ENCODE measurements around the gene GALNTL6.
"Not testable (repeated sequence)": the region's sequence is repeated elsewhere in the genome, so short reads cannot be mapped to it uniquely, and the experiment has no call there.

The GALNTL6 gene

GRCh38 chr4:172898715-172899114 lies 1085.5 kb downstream of the GALNTL6 start:
- DNase-seq (ENCODE audit: extremely low read depth in 1 of 2, low read depth in 1 of 2), result no peak

- no peak for DNase-seq (ENCODE audit: extremely low read depth in 1 of 2, low read depth in 1 of 2)
Measured at GRCh38 chr4:172899861-172900260, 1086.7 kb downstream of the GALNTL6 start.

GRCh38 chr4:172900900-172901299 lies 1087.7 kb downstream of the GALNTL6 start:
- DNase-seq (ENCODE audit: extremely low read depth in 1 of 2, low read depth in 1 of 2), result no peak

- DNase-seq (ENCODE audit: extremely low read depth in 1 of 2, low read depth in 1 of 2), result not testable (repeated sequence)
Measured at GRCh38 chr4:172912468-172912867, 1099.3 kb downstream of the GALNTL6 start.

- not testable (repeated sequence) for DNase-seq (ENCODE audit: extremely low read depth in 1 of 2, low read depth in 1 of 2)
Measured at GRCh38 chr4:172917403-172917802, 1104.2 kb downstream of the GALNTL6 start.

- no peak for DNase-seq (ENCODE audit: extremely low read depth in 1 of 2, low read depth in 1 of 2)
Measured at GRCh38 chr4:172919269-172919668, 1106.1 kb downstream of the GALNTL6 start.

GRCh38 chr4:172927096-172927814 lies 1114.1 kb downstream of the GALNTL6 start:
- DNase-seq (ENCODE audit: extremely low read depth in 1 of 2, low read depth in 1 of 2), result no peak

GRCh38 chr4:172928347-172928746 lies 1115.1 kb downstream of the GALNTL6 start:
- no peak for DNase-seq (ENCODE audit: extremely low read depth in 1 of 2, low read depth in 1 of 2)

- no peak for DNase-seq (ENCODE audit: extremely low read depth in 1 of 2, low read depth in 1 of 2)
Measured at GRCh38 chr4:172938072-172938829, 1125.0 kb downstream of the GALNTL6 start.

- no peak for DNase-seq (ENCODE audit: extremely low read depth in 1 of 2, low read depth in 1 of 2)
Measured at GRCh38 chr4:172938870-172939269, 1125.7 kb downstream of the GALNTL6 start.

GRCh38 chr4:172942840-172943239 lies 1129.6 kb downstream of the GALNTL6 start:
- DNase-seq (ENCODE audit: extremely low read depth in 1 of 2, low read depth in 1 of 2), result no peak

- DNase-seq (ENCODE audit: extremely low read depth in 1 of 2, low read depth in 1 of 2), result no peak
Measured at GRCh38 chr4:172945611-172946010, 1132.4 kb downstream of the GALNTL6 start.

- DNase-seq (ENCODE audit: extremely low read depth in 1 of 2, low read depth in 1 of 2), result no peak
Measured at GRCh38 chr4:172946503-172946902, 1133.3 kb downstream of the GALNTL6 start.

GRCh38 chr4:172947594-172947993 lies 1134.4 kb downstream of the GALNTL6 start:
- no peak for DNase-seq (ENCODE audit: extremely low read depth in 1 of 2, low read depth in 1 of 2)

GRCh38 chr4:172950990-172951389 lies 1137.8 kb downstream of the GALNTL6 start:
- DNase-seq (ENCODE audit: extremely low read depth in 1 of 2, low read depth in 1 of 2), result no peak

- DNase-seq (ENCODE audit: extremely low read depth in 1 of 2, low read depth in 1 of 2), result no peak
Measured at GRCh38 chr4:172951679-172952451, 1138.7 kb downstream of the GALNTL6 start.

GRCh38 chr4:172953896-172954568 lies 1140.8 kb downstream of the GALNTL6 start:
- no peak for DNase-seq (ENCODE audit: extremely low read depth in 1 of 2, low read depth in 1 of 2)

GRCh38 chr4:172956340-172956739 lies 1143.1 kb downstream of the GALNTL6 start:
- DNase-seq (ENCODE audit: extremely low read depth in 1 of 2, low read depth in 1 of 2), result not testable (repeated sequence)

- DNase-seq (ENCODE audit: extremely low read depth in 1 of 2, low read depth in 1 of 2), result no peak
Measured at GRCh38 chr4:172957216-172957615, 1144.0 kb downstream of the GALNTL6 start.

GRCh38 chr4:172962564-172963353 lies 1149.6 kb downstream of the GALNTL6 start:
- no peak for DNase-seq (ENCODE audit: extremely low read depth in 1 of 2, low read depth in 1 of 2)

Data from stimulated activated CD8-positive, alpha-beta memory T cell treated with anti-CD3 and anti-CD28 coated beads, Interleukin-7, amount 100 ng/mL, for 48 hours (primary cell).